GM06990 (cell line): ENCODE results near the gene SMTN.

Source experiments
- DNase-seq: peaks from one replicate; pipeline ENCODE4 v3.0.0-alpha.2; 2011; ENCODE audit not compliant: insufficient read length; ENCODE audit errors: extremely low read depth
- H3K27me3 ChIP-seq: replicated peaks from 2 replicates; pipeline ENCODE4 v1.6.0; 2011; ENCODE audit warnings: low read length; ENCODE audit not compliant: control insufficient read depth, insufficient read depth
- H3K36me3 ChIP-seq: 2 replicates; pipeline ENCODE4 v1.5.1; 2011; ENCODE audit warnings: low read length; ENCODE audit not compliant: control insufficient read depth, insufficient read depth
- H3K4me3 ChIP-seq: replicated peaks from 2 replicates; pipeline ENCODE4 v1.5.1; 2011; ENCODE audit warnings: low read depth, mild to moderate bottlenecking, control low read depth, low read length
- CTCF ChIP-seq: IDR thresholded peaks from 2 replicates; pipeline ENCODE4 v1.5.1; 2011; ENCODE audit warnings: low read length, control low read depth, mild to moderate bottlenecking, inconsistent platforms; ENCODE audit not compliant: insufficient read depth, poor library complexity, severe bottlenecking

The SMTN gene

GRCh38 chr22:31119026-31119717 is 38.1 kb downstream of the SMTN start:
- Histone ChIP-seq H3K36me3 (no peaks in the 10 kb centered on the region), H3K4me3 (no peak overlapping the region), H3K27me3 (peaks cover 1% of the 10 kb centered on the region; the same call in 1 of the 2 replicates)
- no peak for TF ChIP-seq CTCF
- no peak for DNase-seq

GRCh38 chr22:31120230-31120629 is 39.1 kb downstream of the SMTN start:
- DNase-seq: no peak
- H3K4me3 ChIP-seq: no peak overlapping the region
- no peaks in the 10 kb centered on the region for H3K36me3 ChIP-seq
- H3K27me3 ChIP-seq: peaks cover 6% of the 10 kb centered on the region
- TF ChIP-seq CTCF: no peak

- DNase-seq: no peak
- peaks cover 6% of the 10 kb centered on the region for H3K27me3 ChIP-seq
- H3K4me3 ChIP-seq: no peak overlapping the region
- H3K36me3 ChIP-seq: no peaks in the 10 kb centered on the region
- TF ChIP-seq CTCF: no peak
Observed at GRCh38 chr22:31120642-31121041, 39.5 kb downstream of the SMTN start.

- Histone ChIP-seq H3K27me3 (peaks cover 6% of the 10 kb centered on the region), H3K36me3 (no peaks in the 10 kb centered on the region), H3K4me3 (no peak overlapping the region)
- no peak for TF ChIP-seq CTCF
- DNase-seq: no peak
Observed at GRCh38 chr22:31121403-31121802, 40.3 kb downstream of the SMTN start.

- DNase-seq: no peak
- peaks cover 6% of the 10 kb centered on the region for H3K27me3 ChIP-seq
- no peaks in the 10 kb centered on the region for H3K36me3 ChIP-seq
- no peak for TF ChIP-seq CTCF
- no peak overlapping the region for H3K4me3 ChIP-seq
Observed at GRCh38 chr22:31122196-31122531, 41.0 kb downstream of the SMTN start.
